SK-N-SH (cell line): ENCODE results near the gene ZBED1. TPM values are rescaled to one million over a fixed set of nuclear protein-coding genes. Genes with fewer than 3 reads are reported as not detected.
"Not testable (repeated sequence)": the region's sequence is repeated elsewhere in the genome, so short reads cannot be mapped to it uniquely, and the experiment has no call there.

ENCODE experiments used
- CTCF ChIA-PET: fragments of 300-600, 350-600 bp; formaldehyde crosslinking; extraction: SDS; loops from one replicate; lab custom pipeline; 2021; lab: Yijun Ruan, JAX
- POLR2A ChIA-PET: fragments of 350-600 bp; sonication (Branson Sonifier 250); formaldehyde crosslinking; extraction: SDS; loops from one replicate; lab custom pipeline; 2020; ENCODE audit warnings: antibody characterized with exemption, inconsistent platforms; lab: Yijun Ruan, JAX
- DNase-seq: peaks from one replicate; pipeline ENCODE4 v3.0.0; 2012
- H2AFZ ChIP-seq: fragments of 200-600 bp; sonication (generic); 2 replicates; pipeline ENCODE4 v1.8.1; 2016; ENCODE audit warnings: antibody characterized with exemption, mild to moderate bottlenecking, low read depth
- H3F3A ChIP-seq: fragments of 200-600 bp; sonication (generic); replicated peaks from 2 replicates; pipeline ENCODE3; 2016; ENCODE audit warnings: antibody characterized with exemption, mild to moderate bottlenecking; ENCODE audit not compliant: insufficient read depth
- H3K27ac ChIP-seq, 2 experiments: fragments of 200-500 bp in 1 of 2; fragments of 200-600 bp in 1 of 2; sonication (Bioruptor generic) in 1 of 2; sonication (generic), shearing (Covaris generic) in 1 of 2; 2 replicates each; pipeline versions ENCODE4 v1.5.1 to v1.6.1; 2014 to 2016; ENCODE audit warnings: low read depth in 2 of 2, inconsistent platforms in 1 of 2, low read length in 1 of 2, mild to moderate bottlenecking in 1 of 2, mixed read lengths in 1 of 2
- H3K27me3 ChIP-seq: fragments of 200-600 bp; sonication (generic), shearing (Covaris generic); 2 replicates; pipeline ENCODE4 v1.6.1; 2016; ENCODE audit warnings: mixed run types; ENCODE audit not compliant: insufficient read depth
- H3K36me3 ChIP-seq, 2 experiments: fragments of 200-500 bp in 1 of 2; fragments of 200-600 bp in 1 of 2; sonication (Bioruptor generic) in 1 of 2; sonication (generic) in 1 of 2; replicated peaks in 1 of 2; 2 replicates each; pipeline versions ENCODE3 to v1.5.1; 2014 to 2016; ENCODE audit warnings: low read length in 1 of 2, mild to moderate bottlenecking in 1 of 2; ENCODE audit not compliant: insufficient read depth in 2 of 2, control insufficient read depth in 1 of 2
- H3K4me1 ChIP-seq, 2 experiments: fragments of 200-500 bp in 1 of 2; fragments of 200-600 bp in 1 of 2; sonication (Bioruptor generic) in 1 of 2; sonication (generic), shearing (Covaris generic) in 1 of 2; 2 replicates each; pipeline versions ENCODE4 v1.5.1 to v1.6.1; 2014 to 2016; ENCODE audit warnings: low read depth in 1 of 2, low read length in 1 of 2, mixed run types in 1 of 2; ENCODE audit not compliant: insufficient read depth in 2 of 2, control insufficient read depth in 1 of 2
- H3K4me2 ChIP-seq: fragments of 200-600 bp; sonication (generic), shearing (Covaris generic); 2 replicates; pipeline ENCODE4 v1.6.1; 2017; ENCODE audit warnings: mixed run types
- H3K4me3 ChIP-seq, 2 experiments: fragments of 200-500 bp in 1 of 2; fragments of 200-600 bp in 1 of 2; sonication (Bioruptor generic) in 1 of 2; sonication (generic), shearing (Covaris generic) in 1 of 2; 2 replicates each; pipeline versions ENCODE4 v1.5.1 to v1.8.1; 2014 to 2016; ENCODE audit warnings: low read depth in 2 of 2, inconsistent platforms in 1 of 2, low read length in 1 of 2, mild to moderate bottlenecking in 1 of 2, mixed read lengths in 1 of 2, moderate library complexity in 1 of 2
- H3K79me2 ChIP-seq: fragments of 200-600 bp; sonication (generic); 2 replicates; pipeline ENCODE4 v1.8.1; 2017; ENCODE audit warnings: mild to moderate bottlenecking; ENCODE audit not compliant: insufficient read depth
- H3K9ac ChIP-seq: fragments of 200-600 bp; sonication (generic); 2 replicates; pipeline ENCODE4 v1.6.1; 2017; ENCODE audit warnings: mixed run types
- H3K9me2 ChIP-seq: fragments of 200-600 bp; sonication (generic); 2 replicates; pipeline ENCODE4 v1.6.1; 2017; ENCODE audit warnings: mixed run types
- H3K9me3 ChIP-seq: fragments of 200-600 bp; sonication (generic); 2 replicates; pipeline ENCODE4 v1.6.1; 2017; ENCODE audit warnings: mixed run types, mild to moderate bottlenecking, moderate library complexity
- H4K20me1 ChIP-seq: fragments of 200-600 bp; sonication (generic); 2 replicates; pipeline ENCODE4 v1.6.1; 2017; ENCODE audit warnings: mild to moderate bottlenecking, mixed run types; ENCODE audit not compliant: insufficient read depth
- CTCF ChIP-seq: fragments of 200-600 bp; sonication (generic); IDR thresholded peaks from 2 replicates; pipeline ENCODE4 v1.6.1; 2017; ENCODE audit warnings: antibody characterized with exemption, mild to moderate bottlenecking, moderate library complexity
- EZH2phosphoT487 ChIP-seq: fragments of 200-600 bp; sonication (generic); IDR thresholded peaks from 2 replicates; pipeline ENCODE4 v1.6.1; 2017; ENCODE audit warnings: low read depth, mixed run types, mild to moderate bottlenecking, antibody characterized with exemption, moderate library complexity, borderline replicate concordance
- FOXM1 ChIP-seq: IDR thresholded peaks from 2 replicates; pipeline ENCODE4 v1.4.0; 2012; ENCODE audit warnings: low read depth, mild to moderate bottlenecking
- MXI1 ChIP-seq: IDR thresholded peaks from 2 replicates; pipeline ENCODE4 v1.6.1; 2012; ENCODE audit warnings: mild to moderate bottlenecking, low read depth, low read length, improper control_type of control experiment
- NRF1 ChIP-seq: IDR thresholded peaks from 2 replicates; pipeline ENCODE4 v1.6.1; 2012; ENCODE audit warnings: low read depth, mild to moderate bottlenecking, low read length
- POLR2AphosphoS5 ChIP-seq: IDR thresholded peaks from 2 replicates; pipeline ENCODE4 v1.6.1; 2012; ENCODE audit warnings: low read depth, low read length
- RAD21 ChIP-seq: IDR thresholded peaks from 2 replicates; pipeline ENCODE4 v1.6.1; 2012; ENCODE audit warnings: mild to moderate bottlenecking, low read length
- RXRA ChIP-seq: IDR thresholded peaks from 2 replicates; pipeline ENCODE4 v1.4.0; 2012; ENCODE audit warnings: low read depth, mild to moderate bottlenecking, borderline replicate concordance
- SMC3 ChIP-seq: IDR thresholded peaks from 2 replicates; pipeline ENCODE4 v1.6.1; 2012; ENCODE audit warnings: low read depth, low read length, improper control_type of control experiment
- TCF12 ChIP-seq: IDR thresholded peaks from 2 replicates; pipeline ENCODE4 v1.4.0; 2012
- TEAD4 ChIP-seq: IDR thresholded peaks from 2 replicates; pipeline ENCODE4 v1.4.0; 2012; ENCODE audit warnings: mild to moderate bottlenecking, borderline replicate concordance; ENCODE audit not compliant: insufficient read depth
- USF1 ChIP-seq: IDR thresholded peaks from 2 replicates; pipeline ENCODE4 v1.4.0; 2012; ENCODE audit warnings: low read depth, borderline replicate concordance
- USF2 ChIP-seq: fragments of 150-350 bp; IDR thresholded peaks from 2 replicates; pipeline ENCODE4 v1.6.1; 2017; ENCODE audit warnings: antibody characterized with exemption, low read length, low read depth, borderline replicate concordance
- WGBS: methylation state at CpG from one replicate; pipeline ENCODE4 v1.1.6; 2017; ENCODE audit warnings: low lambda C conversion rate; 5-methylcytosine and 5-hydroxymethylcytosine counted together
- polyA plus RNA-seq, 3 experiments: library from polyadenylated mRNA; depleted of rRNA; stranded (reverse); fragments of >200 nt; gene quantifications; 2 replicates each; pipeline ENCODE4 v1.2.3, GENCODE V29; 2012

Gene ZBED1
- polyA plus RNA-seq, 1 of the 3 experiments (the other 2 are of a cell fraction): 16.7 TPM

GRCh38 chrX:2474963-2475726 lies 25.6 kb downstream of the ZBED1 start:
- Histone ChIP-seq H4K20me1 (peaks cover 5% of the 10 kb centered on the region; the same call in 1 of the 2 replicates), H3K27ac (no peak overlapping the region), H3K4me2 (no peak overlapping the region), H3K9me3 (no peaks in the 10 kb centered on the region), H3F3A (no peaks in the 10 kb centered on the region), H3K27me3 (no peaks in the 10 kb centered on the region), H3K79me2 (peaks cover 39% of the 10 kb centered on the region; the same call in 1 of the 2 replicates), H3K36me3 (peaks cover 0 to 2% of the 10 kb centered on the region in 2 experiments), H3K9ac (no peak overlapping the region), H3K4me3 (no peak overlapping the region), H2AFZ (no peak overlapping the region), H3K4me1 (no peaks in the 10 kb centered on the region), H3K9me2 (no peaks in the 10 kb centered on the region)
- no peak for DNase-seq
- 91% methylated on average over 17 of the region's 18 CpGs for WGBS
- POLR2A ChIA-PET: no interaction called here
- no peak for TF ChIP-seq USF2
- TF ChIP-seq CTCF: no peak
- TF ChIP-seq RAD21: no peak
- TF ChIP-seq TCF12: no peak
- TF ChIP-seq SMC3: no peak
- no peak for TF ChIP-seq NRF1
- TF ChIP-seq POLR2AphosphoS5: no peak
- TF ChIP-seq MXI1: no peak
- CTCF ChIA-PET: no interaction called here

GRCh38 chrX:2474280-2474962 lies 26.4 kb downstream of the ZBED1 start:
- H3K9me2 ChIP-seq: no peaks in the 10 kb centered on the region
- no peak overlapping the region for H3K9ac ChIP-seq
- H4K20me1 ChIP-seq: peaks cover 4% of the 10 kb centered on the region; the same call in 1 of the 2 replicates
- POLR2A ChIA-PET: no interaction called here
- no peaks in the 10 kb centered on the region for H3K9me3 ChIP-seq
- H3K79me2 ChIP-seq: peaks cover 36% of the 10 kb centered on the region; the same call in 1 of the 2 replicates
- no peak for TF ChIP-seq FOXM1
- no peak for TF ChIP-seq TEAD4
- TF ChIP-seq USF2: no peak
- TF ChIP-seq USF1: no peak
- TF ChIP-seq EZH2phosphoT487: no peak
- no peak for TF ChIP-seq NRF1
- TF ChIP-seq RXRA: no peak
- TF ChIP-seq, all 33 proteins: peak for 0
- H3K27me3 ChIP-seq: no peaks in the 10 kb centered on the region
- no peak overlapping the region for H3K27ac ChIP-seq
- no peak overlapping the region for H3K4me3 ChIP-seq
- DNase-seq: no peak
- WGBS: 94% methylated on average over 16 of the region's 20 CpGs
- H3K4me1 ChIP-seq: no peaks in the 10 kb centered on the region
- H2AFZ ChIP-seq: no peak overlapping the region
- H3K4me2 ChIP-seq: no peak overlapping the region
- CTCF ChIA-PET: no interaction called here
- H3F3A ChIP-seq: no peaks in the 10 kb centered on the region
- H3K36me3 ChIP-seq: no peaks in the 10 kb centered on the region

GRCh38 chrX:2473064-2473463 lies 27.7 kb downstream of the ZBED1 start:
- 80% methylated on average over 14 of the region's 15 CpGs for WGBS

More at GRCh38 chrX:2473064-2473463, 27.7 kb downstream of the ZBED1 start:
- H3K9me3 ChIP-seq, H3K36me3 ChIP-seq, H3K4me2 ChIP-seq, H3K27me3 ChIP-seq, H3K4me1 ChIP-seq, H3K9ac ChIP-seq, H4K20me1 ChIP-seq, H2AFZ ChIP-seq, DNase-seq, H3F3A ChIP-seq, POLR2A ChIA-PET, H3K4me3 ChIP-seq, H3K9me2 ChIP-seq, CTCF ChIA-PET, H3K27ac ChIP-seq: not testable (repeated sequence)
- H3K79me2 ChIP-seq: peaks cover 26% of the 10 kb centered on the region; the same call in 1 of the 2 replicates
